Body of pancreas (tissue), 4 donors: Measurements from ENCODE around the gene ZNF541.

Experiments
- POLR2A ChIP-seq, 3 donors: fragments of 450-650 bp; IDR thresholded peaks; one replicate each; pipeline ENCODE4 v1.6.1; 2016; ENCODE audit warnings: antibody characterized with exemption in 3 of 3, mild to moderate bottlenecking in 2 of 3
- TF ChIP-seq, protein P1 (sequence below), 7 experiments: fragments of 450-650 bp in 4 of 7; fragments of 200-600 bp in 3 of 7; sonication (generic) in 3 of 7; IDR thresholded peaks; one replicate each; pipeline ENCODE4 v1.5.1; 2016 to 2019; ENCODE audit warnings: antibody characterized with exemption in 7 of 7

DNA sequence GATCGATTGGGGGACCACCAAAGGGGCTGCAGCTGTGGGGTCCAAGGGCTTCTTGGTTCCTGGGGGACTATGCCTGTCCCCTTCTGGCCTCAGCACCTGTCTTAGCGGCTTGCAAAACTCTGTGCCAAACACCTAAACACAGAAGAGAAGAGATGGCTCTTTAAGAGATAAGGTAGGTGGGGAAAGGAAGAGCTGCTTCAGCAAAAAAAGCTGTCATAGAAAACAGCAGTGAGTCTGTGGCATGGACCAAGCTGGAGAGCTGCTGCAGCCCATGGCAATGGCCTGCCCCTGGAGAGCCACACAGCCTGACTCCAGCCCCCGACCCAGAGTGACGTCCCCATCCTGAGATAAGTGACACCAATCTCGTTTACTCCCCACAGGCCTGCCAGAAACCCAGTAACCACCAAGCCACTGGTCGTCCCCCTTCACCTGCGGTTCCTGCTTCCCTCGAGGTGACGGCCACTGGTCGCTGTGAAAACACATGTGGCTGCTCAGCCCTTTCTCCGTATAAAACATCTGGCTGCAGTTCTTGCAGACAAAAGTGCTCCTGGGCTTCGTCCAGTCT is 33.1 kb downstream of the ZNF541 start:
- TF ChIP-seq, protein P1, sequence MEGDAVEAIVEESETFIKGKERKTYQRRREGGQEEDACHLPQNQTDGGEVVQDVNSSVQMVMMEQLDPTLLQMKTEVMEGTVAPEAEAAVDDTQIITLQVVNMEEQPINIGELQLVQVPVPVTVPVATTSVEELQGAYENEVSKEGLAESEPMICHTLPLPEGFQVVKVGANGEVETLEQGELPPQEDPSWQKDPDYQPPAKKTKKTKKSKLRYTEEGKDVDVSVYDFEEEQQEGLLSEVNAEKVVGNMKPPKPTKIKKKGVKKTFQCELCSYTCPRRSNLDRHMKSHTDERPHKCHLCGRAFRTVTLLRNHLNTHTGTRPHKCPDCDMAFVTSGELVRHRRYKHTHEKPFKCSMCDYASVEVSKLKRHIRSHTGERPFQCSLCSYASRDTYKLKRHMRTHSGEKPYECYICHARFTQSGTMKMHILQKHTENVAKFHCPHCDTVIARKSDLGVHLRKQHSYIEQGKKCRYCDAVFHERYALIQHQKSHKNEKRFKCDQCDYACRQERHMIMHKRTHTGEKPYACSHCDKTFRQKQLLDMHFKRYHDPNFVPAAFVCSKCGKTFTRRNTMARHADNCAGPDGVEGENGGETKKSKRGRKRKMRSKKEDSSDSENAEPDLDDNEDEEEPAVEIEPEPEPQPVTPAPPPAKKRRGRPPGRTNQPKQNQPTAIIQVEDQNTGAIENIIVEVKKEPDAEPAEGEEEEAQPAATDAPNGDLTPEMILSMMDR (IDR thresholded peaks at IDR 0.05): no peak
- no peak for TF ChIP-seq POLR2A (IDR thresholded peaks at IDR 0.05)
